ENCODE measurements around the gene ALG14.

GRCh38 chr1:95013950-95014574 lies 58.7 kb downstream of the ALG14 start:
- TF ChIP-seq, protein P1, sequence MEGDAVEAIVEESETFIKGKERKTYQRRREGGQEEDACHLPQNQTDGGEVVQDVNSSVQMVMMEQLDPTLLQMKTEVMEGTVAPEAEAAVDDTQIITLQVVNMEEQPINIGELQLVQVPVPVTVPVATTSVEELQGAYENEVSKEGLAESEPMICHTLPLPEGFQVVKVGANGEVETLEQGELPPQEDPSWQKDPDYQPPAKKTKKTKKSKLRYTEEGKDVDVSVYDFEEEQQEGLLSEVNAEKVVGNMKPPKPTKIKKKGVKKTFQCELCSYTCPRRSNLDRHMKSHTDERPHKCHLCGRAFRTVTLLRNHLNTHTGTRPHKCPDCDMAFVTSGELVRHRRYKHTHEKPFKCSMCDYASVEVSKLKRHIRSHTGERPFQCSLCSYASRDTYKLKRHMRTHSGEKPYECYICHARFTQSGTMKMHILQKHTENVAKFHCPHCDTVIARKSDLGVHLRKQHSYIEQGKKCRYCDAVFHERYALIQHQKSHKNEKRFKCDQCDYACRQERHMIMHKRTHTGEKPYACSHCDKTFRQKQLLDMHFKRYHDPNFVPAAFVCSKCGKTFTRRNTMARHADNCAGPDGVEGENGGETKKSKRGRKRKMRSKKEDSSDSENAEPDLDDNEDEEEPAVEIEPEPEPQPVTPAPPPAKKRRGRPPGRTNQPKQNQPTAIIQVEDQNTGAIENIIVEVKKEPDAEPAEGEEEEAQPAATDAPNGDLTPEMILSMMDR (IDR thresholded peaks at IDR 0.05; ENCODE audit: low read depth, low read length) = no peak
- TF ChIP-seq POLR2A (IDR thresholded peaks at IDR 0.05; ENCODE audit: extremely low read depth, insufficient read length) (no peak), MAX (IDR thresholded peaks at IDR 0.05; ENCODE audit: low read depth, low read length) (no peak), MYC (IDR thresholded peaks at IDR 0.05; ENCODE audit: low read depth, low read length) (no peak)

All from NB4 (cell line).